HG03342 (cell line): Measurements from ENCODE around the gene DCDC2C.

Experiments used
- ATAC-seq: cut with Tn5 transposase; IDR thresholded peaks from one replicate; pipeline ENCODE4 v1.9.1; 2021; ENCODE audit warnings: mild to moderate bottlenecking, moderate library complexity; ENCODE audit not compliant: unreplicated experiment

DCDC2C gene

GRCh38 chr2:3876221-3876620 is 172.8 kb downstream of the DCDC2C start:
- no peak for ATAC-seq

DNA sequence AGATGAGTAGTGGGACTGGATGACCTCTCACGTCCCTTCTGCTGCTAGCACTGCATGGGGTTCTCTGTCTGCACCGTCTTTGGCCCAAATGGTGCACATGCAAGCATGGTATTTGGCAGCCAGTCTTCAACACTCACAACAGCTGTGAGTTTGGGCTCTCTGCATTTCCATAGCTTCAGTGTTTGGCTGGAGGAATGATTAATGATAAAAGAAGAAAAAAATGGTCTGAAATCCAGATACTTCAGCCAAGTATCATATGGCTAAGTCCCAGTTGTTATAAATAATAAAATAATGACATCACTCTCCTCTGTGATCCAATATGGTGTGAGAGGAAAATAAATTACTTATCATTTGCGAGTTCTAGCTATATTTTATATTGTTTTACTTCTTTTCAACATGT is 173.3 kb downstream of the DCDC2C start:
- no peak for ATAC-seq

- ATAC-seq, result no peak
Observed at GRCh38 chr2:3885629-3886628, 182.6 kb downstream of the DCDC2C start.

- no peak for ATAC-seq
Observed at GRCh38 chr2:3895021-3895420, 191.6 kb downstream of the DCDC2C start.
